Heart right ventricle (tissue), 16 donors: ENCODE data around the gene OR51M1. TPM values are rescaled to one million over a fixed set of nuclear protein-coding genes. Genes with fewer than 3 reads are reported as not detected.

ENCODE experiments used
- ATAC-seq, 8 donors: fragments of 200-7000 bp; cut with Tn5 transposase; one replicate each; pipeline ENCODE4 v1.9.1; 2020; ENCODE audit warnings: mild to moderate bottlenecking in 8 of 8, moderate library complexity in 8 of 8, moderate number of reproducible peaks in 1 of 8
- DNase-seq, 2 donors: peaks; one replicate each; pipeline ENCODE4 v3.0.0-alpha.2; 2020
- H3K27ac ChIP-seq, 10 donors: fragments of 200-600 bp; sonication (generic) in 2 of 10; one replicate each; pipeline versions ENCODE4 v1.5.0 to v1.8.0; 2020 to 2022; ENCODE audit warnings: mild to moderate bottlenecking in 3 of 10
- H3K27me3 ChIP-seq, 7 donors: fragments of 200-600 bp; one replicate each; pipeline ENCODE4 v1.8.0; 2021 to 2022; ENCODE audit warnings: mild to moderate bottlenecking in 2 of 7
- H3K36me3 ChIP-seq, 9 donors: fragments of 200-600 bp; sonication (generic) in 1 of 9; one replicate each; pipeline versions ENCODE4 v1.5.0 to v1.8.0; 2020 to 2022; ENCODE audit warnings: mild to moderate bottlenecking in 2 of 9
- H3K4me1 ChIP-seq, 9 donors: fragments of 200-600 bp; sonication (generic) in 1 of 9; one replicate each; pipeline versions ENCODE4 v1.5.0 to v1.8.0; 2020 to 2022; ENCODE audit warnings: mild to moderate bottlenecking in 4 of 9
- H3K4me3 ChIP-seq, 10 donors: fragments of 200-600 bp; sonication (generic) in 2 of 10; one replicate each; pipeline versions ENCODE4 v1.5.0 to v1.8.0; 2020 to 2022; ENCODE audit warnings: mild to moderate bottlenecking in 7 of 10, moderate library complexity in 2 of 10
- H3K9me3 ChIP-seq, 11 donors: fragments of 200-600 bp in 10 of 11; sonication (generic) in 2 of 11; one replicate each; pipeline versions ENCODE4 v1.5.0 to v1.8.0; 2013 to 2022; ENCODE audit warnings: mild to moderate bottlenecking in 2 of 11, control low read depth in 1 of 11, moderate library complexity in 1 of 11
- CTCF ChIP-seq, 9 donors: fragments of 200-600 bp; sonication (generic) in 2 of 9; IDR thresholded peaks; one replicate each; pipeline versions ENCODE4 v1.5.0 to v1.8.0; 2021 to 2022; ENCODE audit warnings: antibody characterized with exemption in 9 of 9, mild to moderate bottlenecking in 5 of 9, moderate library complexity in 1 of 9
- WGBS, 2 donors: extraction: QIAGEN DNeasy Blood & Tissue Kit; methylation state at CpG; one replicate each; pipeline ENCODE4 v1.1.7; 2013; ENCODE audit warnings: inconsistent platforms in 1 of 2; 5-methylcytosine and 5-hydroxymethylcytosine counted together
- intact Hi-C, 10 donors: fragments of 100-400 bp; cut with DNase I; formaldehyde crosslinking; loops; one replicate each; pipeline versions ENCODE4 v1.11.1 to v1.14.2; 2022
- polyA plus RNA-seq, 2 donors: library from polyadenylated mRNA; stranded (reverse); fragments of 200-250 nt; gene quantifications; one replicate each; pipeline ENCODE4 v1.2.3, GENCODE V29; 2013
- total RNA-seq, 10 donors: library from RNA; stranded (reverse); fragmentation: NEBNext Ultra II Directional in 3 of 10; extraction: Animal tissue kit (Norgen Biotek cat#: 25700) in 3 of 10; gene quantifications; one replicate each; pipeline versions ENCODE4 v1.2.1 to v1.2.4, GENCODE V29; 2021 to 2023
- donor health status: Arrhythmogenic right ventricular cardiomyopathy.
- donor health status: ischemic (EF 13 %, LVEDD 7.1; RV severe dilation, severe dysfunction).
- donor health status: healthy with polysubstance abuse.
- donor health status: DM: no; HTN: yes; CAD: no.
- donor health status: DM: no; HTN: no; CAD: no.
- donor health status: ischemic (EF 25% LVEDD 6.9; RV normal size, moderate dysfunction).
- donor health status: ischemic (EF 25% LVEDD 5.7; RV mildly dilated, moderate dysfunction).
- donor health status: healthy.
- donor health status: DM: yes; HTN: yes; CAD: no.
- donor health status: Ischemic cardiomyopathy.
- donor health status: ischemic (EF 35%, LVEDD 5.7; RV mildly dilated, moderate dysfunction).
- donor health status: nonischemic (EF 11% LVEDD 7.7; RV severe dilation, severe dysfunction).
- donor health status: DM: yes; HTN: yes; CAD: no.
- donor health status: PGD.
- donor health status: ischemic (EF 29% LVEDD 5.4; RV normal size, mild dysfunction).
- donor health status: nonischemic (EF 23%, LVEDD 6.1; RV moderate dilation, normal function).

Gene OR51M1
- total and polyA plus RNA-seq, 12 donors, result not detected

GRCh38 chr11:5423131-5423530 lies 39.5 kb downstream of the OR51M1 start:
- H3K27ac ChIP-seq, result no peak overlapping the region
- no peaks in the 10 kb centered on the region for H3K36me3 ChIP-seq
- ATAC-seq, result no peak
- H3K27me3 ChIP-seq, result no peaks in the 10 kb centered on the region
- TF ChIP-seq CTCF (IDR thresholded peaks at IDR 0.05), result no peak
- no peaks in the 10 kb centered on the region for H3K9me3 ChIP-seq
- WGBS, 2 donors, result 58 to 76% methylated on average over 3 of the region's 3 CpGs
- DNase-seq, result no peak
- H3K4me1 ChIP-seq, result no peaks in the 10 kb centered on the region
- intact Hi-C loops, result no loop called here
- no peak overlapping the region for H3K4me3 ChIP-seq

GRCh38 chr11:5441414-5441813 lies 57.8 kb downstream of the OR51M1 start, which contains the start of gene OR51I1:
TSS of gene OR51I1 (minus strand) at chr11:5441514. CDS start at chr11:5441514, 0 bp downstream.
- no peaks in the 10 kb centered on the region for H3K4me1 ChIP-seq

More at GRCh38 chr11:5441414-5441813, 57.8 kb downstream of the OR51M1 start, which contains the start of gene OR51I1:
- intact Hi-C loops, result no loop called here
- H3K9me3 ChIP-seq, result no peaks in the 10 kb centered on the region
- 27 to 36% methylated on average over 2 of the region's 2 CpGs for WGBS, 2 donors
- no peaks in the 10 kb centered on the region for H3K36me3 ChIP-seq
- no peaks in the 10 kb centered on the region for H3K27me3 ChIP-seq
- DNase-seq, result no peak
- no peak within 1 kb of the TSS for H3K4me3 ChIP-seq
- H3K27ac ChIP-seq, result no peak within 1 kb of the TSS
- no peak for ATAC-seq
- no peak for TF ChIP-seq CTCF (IDR thresholded peaks at IDR 0.05)

Other genes starting within 250 kb of the OR51M1 start
- gene OR52A5, start 245.5 kb upstream of the OR51M1 start, total RNA-seq, result not detected
- gene OR52A5, start 245.5 kb upstream of the OR51M1 start, polyA plus RNA-seq, result not detected
- not detected for gene OR52A1, start 229.1 kb upstream of the OR51M1 start, total RNA-seq
- gene OR52A1, start 229.1 kb upstream of the OR51M1 start, polyA plus RNA-seq, result not detected
- gene OR51V1, start 183.1 kb upstream of the OR51M1 start, total RNA-seq, result not detected
- not detected for gene OR51V1, start 183.1 kb upstream of the OR51M1 start, polyA plus RNA-seq
- gene HBB, start 156.7 kb upstream of the OR51M1 start, total RNA-seq, result 1,000 to 10,000 TPM in 1 of 10 donors, 100 to 1,000 TPM in 9; 188 to 1,566 (median 288) TPM
- gene HBB, start 156.7 kb upstream of the OR51M1 start, polyA plus RNA-seq, result 10 to 100 TPM in 1 of 2 donors, not detected in 1; 39.1 TPM
- 1 to 10 TPM in 1 of 10 donors, under 1 TPM in 3, not detected in 6; 0.41 to 5.3 (median 0.73) TPM for gene HBD, start 149.3 kb upstream of the OR51M1 start, total RNA-seq
- gene HBD, start 149.3 kb upstream of the OR51M1 start, polyA plus RNA-seq, result not detected
- gene HBG1, start 134.0 kb upstream of the OR51M1 start, total RNA-seq, result under 1 TPM in 1 of 10 donors, not detected in 9; 0.30 TPM
- gene HBG1, start 134.0 kb upstream of the OR51M1 start, polyA plus RNA-seq, result under 1 TPM in 1 of 2 donors, not detected in 1; 0.20 TPM
- gene HBG2, start 129.0 kb upstream of the OR51M1 start, total RNA-seq, result 1 to 10 TPM in 1 of 10 donors, under 1 TPM in 2, not detected in 7; 0.41 to 1.0 (median 0.45) TPM
- under 1 TPM in 1 of 2 donors, not detected in 1; 0.12 TPM for gene HBG2, start 129.0 kb upstream of the OR51M1 start, polyA plus RNA-seq
- not detected for gene HBE1, start 113.9 kb upstream of the OR51M1 start, total RNA-seq
- not detected for gene HBE1, start 113.9 kb upstream of the OR51M1 start, polyA plus RNA-seq
- not detected for gene OR51B4, start 81.9 kb upstream of the OR51M1 start, total RNA-seq
- not detected for gene OR51B4, start 81.9 kb upstream of the OR51M1 start, polyA plus RNA-seq
- gene OR51B2, start 59.5 kb upstream of the OR51M1 start, total RNA-seq, result not detected
- not detected for gene OR51B2, start 59.5 kb upstream of the OR51M1 start, polyA plus RNA-seq
- gene OR51B5, start 40.3 kb upstream of the OR51M1 start, total RNA-seq, result under 1 TPM in 2 of 10 donors, not detected in 8; 0.25 to 0.46 TPM
- not detected for gene OR51B5, start 40.3 kb upstream of the OR51M1 start, polyA plus RNA-seq
- not detected for gene OR51B6, start 32.3 kb upstream of the OR51M1 start, total RNA-seq
- gene OR51B6, start 32.3 kb upstream of the OR51M1 start, polyA plus RNA-seq, result not detected
- not detected for gene OR51Q1, start 38.3 kb downstream of the OR51M1 start, total RNA-seq
- not detected for gene OR51Q1, start 38.3 kb downstream of the OR51M1 start, polyA plus RNA-seq
- under 1 TPM in 1 of 10 donors, not detected in 9; 0.28 TPM for gene OR51I1, start 57.7 kb downstream of the OR51M1 start, total RNA-seq
- gene OR51I1, start 57.7 kb downstream of the OR51M1 start, polyA plus RNA-seq, result not detected
- gene OR51I2, start 65.5 kb downstream of the OR51M1 start, total RNA-seq, result not detected
- not detected for gene OR51I2, start 65.5 kb downstream of the OR51M1 start, polyA plus RNA-seq
- not detected for gene OR52D1, start 104.9 kb downstream of the OR51M1 start, total RNA-seq
- not detected for gene OR52D1, start 104.9 kb downstream of the OR51M1 start, polyA plus RNA-seq
- under 1 TPM in 3 of 10 donors, not detected in 7; 0.20 to 0.32 (median 0.24) TPM for gene UBQLN3, start 126.1 kb downstream of the OR51M1 start, total RNA-seq
- not detected for gene UBQLN3, start 126.1 kb downstream of the OR51M1 start, polyA plus RNA-seq
- gene UBQLNL, start 132.9 kb downstream of the OR51M1 start, total RNA-seq, result under 1 TPM in 5 of 10 donors, not detected in 5; 0.10 to 0.42 (median 0.13) TPM
- gene UBQLNL, start 132.9 kb downstream of the OR51M1 start, polyA plus RNA-seq, result under 1 TPM; 0.10 to 0.80 TPM
- not detected for gene OR52H1, start 164.7 kb downstream of the OR51M1 start, total RNA-seq
- not detected for gene OR52H1, start 164.7 kb downstream of the OR51M1 start, polyA plus RNA-seq
- gene OR52B6, start 197.1 kb downstream of the OR51M1 start, total RNA-seq, result not detected
- gene OR52B6, start 197.1 kb downstream of the OR51M1 start, polyA plus RNA-seq, result not detected
- gene TRIM6, start 212.8 kb downstream of the OR51M1 start, total RNA-seq, result 1 to 10 TPM in 5 of 10 donors, under 1 TPM in 5; 0.38 to 2.2 (median 1.0) TPM
- gene TRIM6, start 212.8 kb downstream of the OR51M1 start, polyA plus RNA-seq, result under 1 TPM; 0.52 to 0.95 TPM
- gene TRIM34, start 241.2 kb downstream of the OR51M1 start, total RNA-seq, result 1 to 10 TPM in 9 of 10 donors, under 1 TPM in 1; 0.66 to 6.5 (median 2.0) TPM
- 1 to 10 TPM; 1.8 to 1.9 TPM for gene TRIM34, start 241.2 kb downstream of the OR51M1 start, polyA plus RNA-seq